H9 (cell line): ENCODE measurements around the gene BEGAIN. TPM values are rescaled to one million over a fixed set of nuclear protein-coding genes. Genes with fewer than 3 reads are reported as not detected.

Experiments used
- DNase-seq: peaks from one replicate; pipeline ENCODE4 v3.0.0-alpha.2; 2017
- H2AFZ ChIP-seq: one replicate; pipeline ENCODE4 v1.6.1; 2013; ENCODE audit warnings: mild to moderate bottlenecking, low read length, control low read depth, moderate library complexity
- H2AK5ac ChIP-seq: 2 replicates; pipeline ENCODE4 v1.6.1; 2013; ENCODE audit warnings: low read length, control low read depth, mixed read lengths; ENCODE audit not compliant: insufficient read length
- H2BK120ac ChIP-seq: one replicate; pipeline ENCODE4 v1.6.1; 2013; ENCODE audit warnings: low read depth, mild to moderate bottlenecking, low read length, control low read depth, inconsistent platforms; ENCODE audit not compliant: poor library complexity, severe bottlenecking
- H2BK12ac ChIP-seq: 2 replicates; pipeline ENCODE4 v1.6.1; 2013; ENCODE audit warnings: low read length, control low read depth, mixed read lengths, low read depth; ENCODE audit not compliant: insufficient read length
- H2BK15ac ChIP-seq: 2 replicates; pipeline ENCODE4 v1.6.1; 2013; ENCODE audit warnings: low read depth, low read length, control low read depth
- H2BK20ac ChIP-seq: one replicate; pipeline ENCODE4 v1.6.1; 2013; ENCODE audit warnings: low read depth, mild to moderate bottlenecking, low read length, control low read depth, inconsistent platforms; ENCODE audit not compliant: poor library complexity, severe bottlenecking
- H2BK5ac ChIP-seq: 2 replicates; pipeline ENCODE4 v1.6.1; 2013; ENCODE audit warnings: low read length, control low read depth, mixed read lengths; ENCODE audit not compliant: insufficient read length
- H3K14ac ChIP-seq: 2 replicates; pipeline ENCODE4 v1.6.1; 2013; ENCODE audit warnings: low read length, control low read depth; ENCODE audit not compliant: insufficient read depth
- H3K18ac ChIP-seq: 2 replicates; pipeline ENCODE4 v1.6.1; 2013; ENCODE audit warnings: low read depth, mild to moderate bottlenecking, mixed read lengths, low read length, control low read depth; ENCODE audit not compliant: insufficient read length
- H3K23ac ChIP-seq: 2 replicates; pipeline ENCODE4 v1.6.1; 2013; ENCODE audit warnings: low read length, control low read depth, mixed read lengths, low read depth; ENCODE audit not compliant: insufficient read length
- H3K23me2 ChIP-seq: 2 replicates; pipeline ENCODE4 v1.6.1; 2013; ENCODE audit warnings: low read depth, mild to moderate bottlenecking, mixed read lengths, low read length, control low read depth; ENCODE audit not compliant: insufficient read length, poor library complexity, severe bottlenecking
- H3K27ac ChIP-seq: 2 replicates; pipeline ENCODE4 v1.5.1; 2013; ENCODE audit warnings: low read length, control low read depth, mixed read lengths, low read depth; ENCODE audit not compliant: insufficient read length
- H3K27me3 ChIP-seq: 2 replicates; pipeline ENCODE4 v1.6.1; 2013; ENCODE audit warnings: low read length, control low read depth, inconsistent platforms; ENCODE audit not compliant: insufficient read depth
- H3K4ac ChIP-seq: 2 replicates; pipeline ENCODE4 v1.6.1; 2013; ENCODE audit warnings: low read depth, mild to moderate bottlenecking, control low read depth, inconsistent platforms, low read length, moderate library complexity
- H3K4me1 ChIP-seq: 2 replicates; pipeline ENCODE4 v1.6.1; 2013; ENCODE audit warnings: low read length, control low read depth, inconsistent platforms; ENCODE audit not compliant: insufficient read depth
- H3K4me2 ChIP-seq: 2 replicates; pipeline ENCODE4 v1.6.1; 2013; ENCODE audit warnings: low read length, control low read depth, mixed read lengths; ENCODE audit not compliant: insufficient read length, insufficient read depth
- H3K56ac ChIP-seq: 2 replicates; pipeline ENCODE4 v1.6.1; 2013; ENCODE audit warnings: low read depth, mild to moderate bottlenecking, mixed read lengths, low read length, control low read depth; ENCODE audit not compliant: insufficient read length
- H3K79me1 ChIP-seq: 2 replicates; pipeline ENCODE4 v1.6.1; 2013; ENCODE audit warnings: low read depth, mild to moderate bottlenecking, moderate library complexity, low read length, control low read depth, inconsistent platforms; ENCODE audit not compliant: insufficient read depth, poor library complexity, severe bottlenecking
- H3K79me2 ChIP-seq: 2 replicates; pipeline ENCODE4 v1.6.1; 2013; ENCODE audit warnings: low read length, control low read depth, inconsistent platforms; ENCODE audit not compliant: insufficient read depth
- H3K9ac ChIP-seq: 2 replicates; pipeline ENCODE4 v1.6.1; 2013; ENCODE audit warnings: low read length, control low read depth, mixed read lengths; ENCODE audit not compliant: insufficient read length; ENCODE audit errors: extremely low read depth
- H3K9me3 ChIP-seq: one replicate; pipeline ENCODE4 v1.6.1; 2013; ENCODE audit warnings: low read depth, low read length, inconsistent platforms; ENCODE audit not compliant: control insufficient read depth
- H3T11ph ChIP-seq: one replicate; pipeline ENCODE4 v1.6.1; 2013; ENCODE audit warnings: mild to moderate bottlenecking, low read length, control low read depth, inconsistent platforms
- H4K20me1 ChIP-seq: one replicate; pipeline ENCODE4 v1.6.1; 2013; ENCODE audit not compliant: control insufficient read depth, insufficient read length, insufficient read depth
- H4K5ac ChIP-seq: 2 replicates; pipeline ENCODE4 v1.6.1; 2013; ENCODE audit warnings: low read depth, mild to moderate bottlenecking, mixed read lengths, low read length, control low read depth; ENCODE audit not compliant: insufficient read length
- H4K8ac ChIP-seq: replicated peaks from 2 replicates; pipeline ENCODE4 v1.6.1; 2013; ENCODE audit warnings: low read length, control low read depth, mixed read lengths, low read depth; ENCODE audit not compliant: insufficient read length
- H4K91ac ChIP-seq: 2 replicates; pipeline ENCODE4 v1.6.1; 2013; ENCODE audit warnings: low read depth, mild to moderate bottlenecking, moderate library complexity, mixed read lengths, low read length, control low read depth; ENCODE audit not compliant: insufficient read length
- H3K27ac Mint-ChIP-seq, 3 experiments: 2 replicates in 2 of 3; 3 replicates in 1 of 3; pipeline ENCODE4 v1.8.0; 2020 to 2021; ENCODE audit warnings: mixed read lengths in 3 of 3, mild to moderate bottlenecking in 1 of 3, moderate library complexity in 1 of 3
- H3K27me3 Mint-ChIP-seq: 2 replicates; pipeline ENCODE4 v1.8.0; 2021; ENCODE audit warnings: low read depth, mild to moderate bottlenecking, moderate library complexity, mixed read lengths
- H3K36me3 Mint-ChIP-seq, 3 experiments: 2 replicates in 2 of 3; 3 replicates in 1 of 3; pipeline ENCODE4 v1.8.0; 2020 to 2021; ENCODE audit warnings: low read depth in 3 of 3, mixed read lengths in 3 of 3; ENCODE audit not compliant: insufficient read depth in 1 of 3
- H3K4me1 Mint-ChIP-seq, 2 experiments: 2 replicates each; pipeline ENCODE4 v1.8.0; 2020; ENCODE audit warnings: mixed read lengths in 2 of 2
- H3K4me3 Mint-ChIP-seq, 2 experiments: 2 replicates in 1 of 2; 3 replicates in 1 of 2; pipeline ENCODE4 v1.8.0; 2020 to 2021; ENCODE audit warnings: mild to moderate bottlenecking in 2 of 2, mixed read lengths in 2 of 2, moderate library complexity in 1 of 2
- H3K9me3 Mint-ChIP-seq, 2 experiments: 2 replicates in 1 of 2; 3 replicates in 1 of 2; pipeline ENCODE4 v1.8.0; 2020; ENCODE audit warnings: mild to moderate bottlenecking in 2 of 2, mixed read lengths in 2 of 2, moderate library complexity in 1 of 2
- CTCF ChIP-seq: fragments of 200-600 bp; sonication (generic); conservative IDR thresholded peaks from 3 replicates; pipeline ENCODE4 v1.8.0; 2021; ENCODE audit warnings: antibody characterized with exemption, mild to moderate bottlenecking
- WGBS: extraction: QIAGEN DNeasy Blood & Tissue Kit; methylation state at CpG from one replicate; pipeline ENCODE4 v1.1.7; 2013; ENCODE audit warnings: missing lambda C conversion rate, low lambda C conversion rate, mixed read lengths; ENCODE audit not compliant: insufficient read length; ENCODE audit errors: extremely low coverage; 5-methylcytosine and 5-hydroxymethylcytosine counted together
- total RNA-seq: library from RNA; stranded (reverse); gene quantifications from 2 replicates; pipeline ENCODE4 v1.2.1, GENCODE V29; 2021

The BEGAIN gene
- total RNA-seq, 1 experiment from 2014 or later = 2.6 TPM

GRCh38 chr14:100592461-100592891 lies 5.3 kb upstream of the BEGAIN start:
- peaks cover 6% of the 10 kb centered on the region; the same call in 1 of the 2 replicates for H3K27me3 ChIP-seq
- Mint-ChIP-seq H3K36me3 (no peaks in the 10 kb centered on the region), H3K4me1 (peaks cover 6 to 13% of the 10 kb centered on the region in 2 experiments; a peak in 3 of 4 replicates), H3K9me3 (no peaks in the 10 kb centered on the region), H3K27me3 (peaks cover 57% of the 10 kb centered on the region), H3K27ac (no peak overlapping the region), H3K4me3 (no peak overlapping the region)
- H3K9ac ChIP-seq = no peak overlapping the region
- no peak for TF ChIP-seq CTCF
- no peaks in the 10 kb centered on the region for H3K4me1 ChIP-seq
- H3K27ac ChIP-seq = no peak overlapping the region
- no peak overlapping the region for H2AK5ac ChIP-seq
- H3K56ac ChIP-seq = no peak overlapping the region
- H2BK12ac ChIP-seq = no peak overlapping the region
- no peaks in the 10 kb centered on the region for H3K23me2 ChIP-seq
- no peak overlapping the region for H2BK15ac ChIP-seq
- H3K4ac ChIP-seq = no peak overlapping the region
- no peaks in the 10 kb centered on the region for H3K79me1 ChIP-seq
- H3K23ac ChIP-seq = no peak overlapping the region
- H3K4me2 ChIP-seq = no peak overlapping the region
- H3K79me2 ChIP-seq = no peaks in the 10 kb centered on the region
- DNase-seq = no peak
- H2BK20ac ChIP-seq = no peak overlapping the region
- no CpG with 5 or more reads among the region's 10 CpGs for WGBS
- H2BK120ac ChIP-seq = no peak overlapping the region
- H4K91ac ChIP-seq = no peak overlapping the region
- H2AFZ ChIP-seq = no peak overlapping the region
- H4K8ac ChIP-seq = no peak overlapping the region
- H3K14ac ChIP-seq = no peak overlapping the region
- no peak overlapping the region for H4K5ac ChIP-seq
- no peak overlapping the region for H3T11ph ChIP-seq
- H3K9me3 ChIP-seq = no peaks in the 10 kb centered on the region
- H2BK5ac ChIP-seq = no peak overlapping the region
- H4K20me1 ChIP-seq = no peaks in the 10 kb centered on the region
- no peak overlapping the region for H3K18ac ChIP-seq
